HG02884 (cell line): Measurements from ENCODE around the gene UBAC1.
"Not testable (repeated sequence)": the region's sequence is repeated elsewhere in the genome, so short reads cannot be mapped to it uniquely, and the experiment has no call there.

Experiments
- ATAC-seq: cut with Tn5 transposase; IDR thresholded peaks from one replicate; pipeline ENCODE4 v1.9.1; 2021; ENCODE audit warnings: mild to moderate bottlenecking, moderate library complexity; ENCODE audit not compliant: unreplicated experiment

Gene UBAC1

DNA sequence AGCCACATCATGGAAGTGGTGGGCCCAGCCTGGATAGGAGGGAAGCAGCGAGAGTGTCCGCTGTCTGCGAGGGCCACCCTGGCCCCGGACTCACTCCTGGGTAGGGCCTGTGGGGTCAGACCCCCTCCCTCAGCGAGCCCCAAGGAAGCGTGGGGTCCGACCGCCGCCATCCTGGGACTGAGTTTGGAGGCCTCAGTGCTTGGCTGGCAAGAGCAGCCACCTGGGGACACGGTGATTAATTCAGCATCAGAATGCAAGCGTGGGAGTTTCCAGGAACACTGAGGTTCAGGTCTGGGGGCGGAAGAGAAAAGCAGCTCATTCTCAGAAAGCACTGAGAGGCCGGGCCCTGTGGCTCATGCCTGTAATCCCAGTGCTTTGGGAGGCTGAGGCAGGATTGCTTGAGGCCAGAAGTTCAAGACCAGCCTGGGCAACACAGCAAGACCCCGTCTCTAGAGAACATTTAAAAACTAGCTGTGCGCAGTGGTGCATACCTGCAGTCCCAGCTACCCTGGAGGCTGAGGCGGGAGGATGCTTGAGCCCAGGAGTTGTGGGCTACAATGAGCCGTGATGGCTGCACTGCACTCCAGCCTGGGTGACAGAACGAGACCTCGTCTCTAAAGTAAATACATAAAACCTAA is 35.6 kb downstream of the UBAC1 start:
- no peak for ATAC-seq

DNA sequence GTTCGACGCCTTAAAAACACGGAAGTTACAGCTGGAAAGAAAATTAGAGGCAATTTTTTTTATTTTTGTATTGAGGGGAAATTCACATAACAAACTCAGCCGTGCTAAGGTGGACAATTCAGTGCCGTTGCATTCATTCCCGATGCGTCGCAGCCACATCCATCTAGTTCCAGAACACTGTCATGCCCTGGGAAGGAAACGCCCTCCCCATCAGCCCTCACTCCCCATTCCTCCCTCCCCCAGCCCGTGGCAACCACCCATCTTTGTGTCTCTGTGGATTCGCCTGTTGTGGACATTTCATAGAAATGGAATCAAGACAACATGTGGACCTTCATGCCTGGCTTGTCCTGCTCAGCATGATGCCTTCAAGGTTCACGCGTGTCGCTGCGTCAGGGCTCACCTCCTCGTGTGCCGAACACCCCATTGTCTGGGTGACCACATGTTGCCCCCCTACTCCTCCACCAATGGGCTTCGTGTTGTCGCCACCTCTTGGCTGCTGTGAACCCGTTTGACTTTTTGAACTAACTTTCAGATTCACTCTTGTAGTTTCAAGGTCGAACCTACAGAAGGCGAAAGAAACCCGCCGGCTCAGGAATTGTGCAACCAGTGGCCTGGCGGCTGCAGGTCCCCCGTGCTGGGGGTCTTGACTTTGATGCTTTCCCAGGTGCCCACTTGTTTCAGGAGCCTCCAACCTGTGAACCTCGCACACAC is 36.4 kb downstream of the UBAC1 start:
- no peak for ATAC-seq

DNA sequence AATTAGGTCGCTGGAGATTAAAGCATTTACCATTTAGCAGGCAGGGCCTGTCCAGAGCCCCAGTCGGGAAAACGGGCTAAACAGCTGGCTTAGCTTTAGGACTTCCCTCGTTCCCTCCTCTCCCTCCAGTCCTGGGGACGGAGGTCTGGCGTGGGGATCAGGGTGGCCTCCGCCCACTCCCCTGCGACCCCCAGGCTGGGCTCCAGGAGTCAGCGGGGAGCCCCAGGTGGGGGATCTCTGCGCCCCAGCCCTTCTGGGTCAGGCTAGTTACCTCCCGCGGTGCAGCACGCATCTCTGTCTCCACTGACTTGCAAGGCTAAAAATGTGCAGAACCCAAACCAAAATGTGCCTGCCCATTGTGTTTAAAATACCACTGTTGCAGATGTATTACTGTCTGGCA is 37.7 kb downstream of the UBAC1 start:
- ATAC-seq = no peak

DNA sequence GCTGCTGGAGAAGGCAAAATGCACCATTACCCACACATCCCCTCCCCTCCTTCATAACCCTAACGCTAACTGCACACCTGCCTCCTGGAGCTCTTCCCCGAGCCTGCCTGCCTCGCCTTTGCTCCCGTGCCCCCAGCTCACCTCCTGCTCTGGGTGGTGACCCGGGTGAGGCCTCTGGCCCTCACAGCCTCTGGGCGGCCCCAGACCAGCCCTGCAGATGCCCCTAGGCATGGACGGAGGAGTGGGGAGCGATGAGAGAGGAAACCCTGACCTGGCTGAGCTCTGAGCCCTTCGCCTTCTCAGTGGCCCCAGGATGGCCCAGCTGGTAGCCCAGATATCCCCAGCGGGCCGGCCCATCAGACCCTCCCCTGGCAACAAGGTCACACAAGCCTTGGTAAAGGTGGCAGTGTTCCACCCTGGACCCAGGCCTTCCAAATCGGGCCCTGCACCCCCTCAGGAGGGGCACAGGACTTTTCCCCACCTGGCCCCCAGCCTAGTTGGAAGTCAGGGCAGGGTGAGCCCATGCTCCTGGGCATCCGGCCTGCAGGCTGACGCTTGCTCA is 39.3 kb downstream of the UBAC1 start:
- no peak for ATAC-seq

DNA sequence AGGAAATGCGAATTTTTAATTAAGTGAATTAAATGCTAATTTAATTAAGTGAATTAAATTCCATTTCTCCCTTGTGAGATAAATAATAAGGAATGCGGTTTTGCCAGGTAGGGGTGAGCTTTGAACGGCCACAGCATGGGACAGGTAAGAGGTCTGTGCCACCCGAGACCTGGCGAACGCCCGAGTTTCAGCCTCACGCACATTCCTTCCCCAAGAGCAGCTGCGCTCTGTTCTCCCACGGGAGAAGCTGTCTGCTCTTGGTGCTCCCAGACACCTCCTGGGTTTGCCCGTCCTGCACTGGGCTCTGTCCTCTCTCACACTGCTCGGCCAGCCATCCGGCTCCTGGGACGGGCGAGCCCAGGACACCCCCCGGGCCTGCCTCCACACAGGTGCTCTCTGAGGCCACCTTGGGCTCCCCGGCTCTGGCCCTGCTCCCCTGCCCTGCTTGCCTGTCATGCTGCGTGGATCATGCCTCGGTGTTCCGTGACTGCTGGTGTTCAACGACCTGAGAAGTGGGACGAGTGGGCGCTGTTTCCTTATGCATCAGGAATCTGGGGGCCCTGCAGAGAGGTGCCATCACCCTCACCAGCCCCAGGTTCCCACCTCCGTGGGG is 40.1 kb downstream of the UBAC1 start:
- ATAC-seq = no peak

DNA sequence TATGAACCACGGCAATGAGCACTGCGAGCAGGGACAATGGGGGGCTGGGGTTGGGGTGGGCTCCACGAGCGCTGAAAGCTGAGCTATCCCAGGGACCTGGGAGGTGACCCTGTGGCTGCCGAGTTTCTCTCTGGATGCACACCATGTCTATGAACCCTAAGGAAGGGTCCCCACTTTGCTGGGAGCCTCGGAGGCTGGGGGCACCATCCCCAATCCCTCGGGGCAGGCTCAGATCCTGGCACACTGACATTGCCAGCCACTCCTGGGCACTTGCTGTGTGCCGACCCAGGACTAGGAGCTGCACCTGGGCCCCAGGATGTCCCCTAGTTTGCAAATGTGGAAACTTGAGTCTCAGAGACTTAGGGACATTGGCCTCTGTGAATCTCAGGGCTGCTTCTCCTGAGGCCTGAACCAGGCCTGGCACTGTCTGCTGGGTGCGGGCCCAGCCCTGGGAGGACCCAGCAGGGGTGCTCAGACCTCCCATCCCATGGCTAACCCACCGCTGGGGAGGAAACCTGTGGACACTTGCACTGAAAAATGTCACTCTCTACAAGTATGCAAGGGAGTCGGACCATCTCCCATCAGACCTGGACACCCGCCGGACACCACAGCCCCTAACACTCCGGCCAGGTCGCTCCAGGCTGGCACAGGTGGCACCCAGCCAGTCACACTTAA is 40.8 kb downstream of the UBAC1 start:
- no peak for ATAC-seq

DNA sequence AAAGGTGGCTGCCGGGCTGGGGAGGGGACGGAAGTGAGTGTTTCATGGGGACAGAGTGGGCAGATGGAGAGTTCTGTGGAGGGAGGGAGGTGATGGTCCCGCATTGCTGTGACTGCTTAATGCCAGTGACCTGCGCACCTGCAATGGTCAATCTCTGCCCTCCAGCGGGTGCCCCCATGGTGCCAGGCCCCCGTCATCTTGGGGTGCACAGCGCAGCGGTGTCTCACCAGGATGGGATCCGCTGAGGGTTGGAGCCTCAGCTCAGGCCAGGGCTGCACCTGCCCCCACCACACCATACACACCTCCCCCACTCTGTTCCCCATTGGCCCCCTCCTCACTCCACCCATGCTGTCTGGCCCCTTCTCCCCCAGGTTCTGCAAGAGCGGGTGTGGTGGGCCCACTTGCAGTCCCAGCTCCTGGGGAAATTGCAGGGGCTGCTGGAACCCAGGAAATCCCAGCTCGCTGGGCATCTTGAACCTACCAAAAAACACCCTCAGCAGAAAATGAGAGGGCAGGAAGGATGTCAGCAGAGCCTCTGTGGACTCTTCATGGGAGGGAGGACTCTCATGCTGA is 41.8 kb downstream of the UBAC1 start:
- ATAC-seq = no peak

DNA sequence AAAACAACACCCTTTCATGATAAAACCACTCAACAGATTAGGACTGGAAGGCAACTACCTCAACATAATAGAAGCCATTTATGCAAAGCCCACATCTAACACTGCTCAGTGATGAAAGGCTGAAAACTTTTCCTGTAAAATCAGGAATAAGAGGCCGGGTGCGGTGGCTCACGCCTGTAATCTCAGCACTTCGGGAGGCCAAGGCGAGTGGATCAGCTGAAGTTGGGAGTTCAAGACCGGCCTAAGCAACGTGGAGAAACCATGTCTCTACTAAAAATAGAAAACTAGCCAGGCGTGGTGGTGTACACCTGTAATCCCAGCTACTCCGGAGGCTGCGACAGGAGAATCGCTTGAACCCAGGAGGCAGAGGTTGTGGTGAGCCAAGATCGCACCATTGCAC is 44.9 kb downstream of the UBAC1 start:
- ATAC-seq = not testable (repeated sequence)

DNA sequence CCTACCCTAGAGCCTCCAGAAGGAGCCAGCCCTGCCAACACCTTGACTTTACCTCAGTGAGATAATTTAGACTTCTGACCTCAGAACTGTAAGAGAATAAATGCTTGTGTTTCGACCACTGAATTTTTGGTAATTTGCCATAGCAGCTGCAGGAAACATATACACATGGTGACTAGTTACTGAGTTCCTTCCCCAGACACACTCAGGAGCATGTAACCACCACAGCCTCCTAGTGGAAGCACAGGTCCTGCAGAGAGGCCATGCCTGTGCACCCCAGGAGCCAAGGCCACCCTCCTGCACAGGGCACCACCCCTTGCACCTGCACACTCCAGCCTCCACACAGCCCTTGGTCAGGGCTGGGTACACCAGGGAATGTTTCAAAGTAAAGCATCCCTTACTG is 46.3 kb downstream of the UBAC1 start:
- no peak for ATAC-seq

DNA sequence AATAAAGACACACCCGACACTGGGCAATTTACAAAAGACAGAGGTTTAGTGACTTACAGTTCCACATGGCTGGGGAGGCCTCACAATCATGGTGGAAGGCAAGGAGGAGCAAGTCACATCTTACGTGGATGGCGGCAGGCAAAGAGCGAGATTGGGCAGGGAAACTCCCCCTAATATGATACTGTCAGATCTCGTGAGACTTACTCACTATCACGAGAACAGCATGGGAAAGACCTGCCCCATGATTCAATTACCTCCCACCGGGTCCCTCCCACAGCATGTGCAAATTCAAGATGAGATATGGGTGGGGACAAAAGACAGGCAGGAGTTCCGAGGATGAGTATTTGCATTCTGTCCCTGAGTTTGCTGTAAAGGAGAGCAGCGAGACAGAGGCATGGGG is 49.9 kb downstream of the UBAC1 start:
- ATAC-seq = not testable (repeated sequence)

DNA sequence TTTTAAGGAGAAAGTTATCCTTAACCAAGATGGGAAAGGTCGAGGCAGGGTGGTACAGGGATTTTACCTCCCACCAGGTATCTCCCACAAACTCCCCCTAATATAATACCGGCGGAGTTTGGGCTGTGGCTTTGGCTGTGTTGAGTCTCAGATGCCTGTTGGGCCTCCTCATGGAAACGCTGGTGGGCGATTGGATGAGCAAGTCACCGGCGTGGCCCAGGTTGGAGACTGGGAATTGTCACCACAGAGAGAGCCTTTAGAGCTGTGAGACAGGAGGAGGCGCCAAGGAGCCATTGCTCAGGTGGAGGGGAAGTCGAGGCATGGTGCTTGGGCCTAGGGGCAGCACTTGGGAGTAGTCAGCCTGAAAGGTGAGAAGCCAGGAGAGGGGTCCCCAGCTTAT is 50.4 kb downstream of the UBAC1 start:
- ATAC-seq = no peak

DNA sequence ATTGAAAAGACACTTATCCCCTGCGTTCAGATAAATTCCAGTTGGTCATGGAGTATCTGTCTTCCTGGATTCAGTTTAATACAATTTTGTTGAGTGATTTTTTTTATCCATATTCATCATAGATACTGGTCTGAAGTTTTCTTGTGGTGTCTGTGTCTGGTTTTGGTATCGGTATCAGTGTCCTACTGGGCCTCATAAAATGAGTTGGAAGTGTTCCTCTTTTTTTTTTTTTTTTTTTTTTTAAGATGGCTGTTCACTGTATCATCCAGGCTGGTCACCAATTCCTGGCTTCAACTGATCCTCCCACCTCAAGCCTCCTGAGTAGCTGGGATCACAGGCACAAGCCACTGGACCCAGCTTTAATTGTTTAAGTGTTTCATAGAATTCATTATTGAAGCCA is 51.0 kb downstream of the UBAC1 start:
- no peak for ATAC-seq

DNA sequence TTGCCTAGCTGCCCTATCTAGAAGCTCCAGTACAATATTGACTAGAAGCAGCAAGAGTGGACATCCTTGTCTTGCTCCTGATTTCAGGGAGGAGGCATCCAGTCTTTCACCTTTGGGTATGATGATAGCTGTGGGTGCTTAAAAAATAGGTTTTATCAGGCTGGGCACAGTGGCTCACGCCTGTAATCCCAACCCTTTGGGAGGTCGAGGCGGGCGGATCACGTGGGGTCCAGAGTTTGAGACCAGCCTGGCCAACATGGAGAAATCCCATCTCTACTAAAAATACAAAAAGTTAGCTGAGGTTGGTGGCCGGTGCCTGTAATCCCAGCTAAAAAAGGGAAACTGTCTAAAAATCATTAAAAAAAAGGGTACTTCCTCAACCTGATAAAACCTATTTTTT is 51.8 kb downstream of the UBAC1 start:
- ATAC-seq = no peak

DNA sequence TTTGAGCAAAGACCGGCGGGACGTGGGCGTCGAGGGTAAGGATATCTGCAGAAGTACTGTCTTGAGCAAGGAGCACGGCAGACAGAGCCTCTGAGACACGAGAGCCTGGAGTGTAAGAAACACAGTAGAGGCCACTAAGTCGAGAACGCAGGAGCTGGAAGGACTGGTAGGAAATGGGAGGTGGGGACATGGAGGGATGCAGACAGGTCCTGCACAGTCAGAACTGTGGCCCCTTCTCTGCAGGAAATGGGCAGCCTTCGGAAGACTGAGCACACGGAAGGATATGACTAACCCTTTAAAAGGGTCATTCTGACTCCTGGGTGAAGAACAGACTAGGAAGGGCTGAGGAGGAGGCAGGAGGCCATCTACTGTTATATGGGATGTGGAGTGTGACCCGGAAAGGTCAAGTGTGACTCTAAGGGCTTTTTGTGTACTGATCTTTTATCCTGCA is 52.4 kb downstream of the UBAC1 start:
- no peak for ATAC-seq

DNA sequence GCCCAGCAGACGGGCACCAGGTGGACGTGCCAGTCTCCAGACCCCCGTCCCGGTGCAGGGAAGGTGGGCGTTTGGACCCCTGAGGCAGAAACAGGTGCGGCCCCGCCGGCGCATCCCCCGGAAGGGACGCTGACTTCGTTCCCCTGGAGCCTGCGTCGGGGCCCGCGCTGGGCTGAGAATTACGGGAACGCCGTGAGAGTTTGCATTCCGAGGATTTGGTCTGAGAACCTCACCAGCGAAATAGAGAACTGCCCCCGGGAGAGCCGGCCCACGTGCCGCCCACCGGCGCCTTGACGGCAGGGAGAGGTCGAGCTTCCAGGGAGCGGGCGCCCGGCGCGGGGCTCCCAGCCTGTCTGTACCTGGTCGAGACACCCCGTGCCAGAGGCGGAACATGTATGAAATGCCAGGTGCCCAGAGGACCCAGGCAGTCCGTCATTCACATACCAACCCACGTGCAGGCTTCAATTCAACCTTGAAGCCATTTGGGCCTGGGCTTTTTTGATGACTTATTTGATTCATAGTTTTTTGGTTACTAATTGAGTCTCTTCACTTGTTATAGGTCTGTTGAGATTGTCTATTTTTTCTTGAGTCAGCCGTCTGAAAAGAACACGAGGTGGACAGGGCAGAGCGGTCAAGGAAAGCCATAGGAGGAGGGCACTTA is 53.0 kb downstream of the UBAC1 start:
- ATAC-seq = no peak

DNA sequence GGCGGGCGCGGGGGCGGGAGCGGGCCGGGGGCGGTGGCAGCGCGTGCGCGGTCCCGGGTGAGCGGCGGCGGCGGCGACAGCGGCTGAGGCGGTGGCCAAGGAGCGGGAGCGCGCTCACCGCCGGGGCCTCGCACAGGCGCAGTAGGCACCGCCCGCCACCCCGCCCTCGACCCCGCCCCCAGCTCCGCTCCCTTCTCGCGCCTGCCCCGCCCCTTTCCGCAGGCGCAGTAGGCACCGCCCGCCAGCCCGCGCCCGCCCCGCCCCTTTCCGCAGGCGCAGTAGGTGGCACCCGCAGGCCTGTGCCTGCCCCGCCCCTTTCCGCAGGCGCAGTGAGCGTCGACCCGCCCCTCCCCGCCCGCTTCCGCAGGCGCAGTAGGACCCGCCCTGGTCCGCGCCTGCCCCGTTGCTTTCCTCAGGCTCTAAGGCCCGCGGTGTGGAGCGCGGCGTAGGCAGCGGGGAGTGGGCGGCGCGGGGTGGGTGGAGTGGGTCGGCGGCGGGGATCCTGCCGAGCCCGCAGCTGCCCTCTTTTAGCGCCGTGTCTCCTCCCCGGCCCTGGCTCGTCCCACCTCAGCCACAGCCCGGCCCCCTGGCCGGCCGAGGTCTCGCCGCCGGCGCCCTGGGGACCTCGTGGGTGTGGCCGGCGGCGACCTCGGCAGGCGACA is 53.6 kb downstream of the UBAC1 start, which contains the start of gene CAMSAP1:
Gene CAMSAP1, minus strand, starts transcription at position 116 of the 662 bp plus-strand sequence. CDS start 387 bp downstream, outside the sequence.
- peak; percentile 69 for ATAC-seq

DNA sequence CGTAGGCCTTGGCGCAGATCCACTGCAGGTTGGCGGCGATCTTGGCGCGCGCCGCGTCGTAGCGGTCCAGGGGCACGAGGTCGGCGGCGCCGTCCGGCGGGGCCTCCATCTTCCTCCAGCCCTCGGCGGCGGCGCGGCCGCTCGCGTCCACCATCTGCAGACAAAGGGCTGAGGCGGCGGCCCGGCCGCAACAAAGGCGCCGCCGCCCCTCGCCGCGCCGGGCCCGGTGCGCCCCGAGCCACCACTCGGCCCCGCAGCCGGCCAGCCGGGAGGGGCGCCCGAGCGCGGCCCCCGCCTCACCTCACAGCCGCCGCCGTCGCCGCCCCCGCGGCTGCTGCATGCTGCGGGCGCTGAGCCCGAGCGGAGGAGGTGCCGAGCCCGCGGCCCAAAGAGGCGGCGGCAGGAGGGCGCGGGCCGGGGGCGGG is 54.2 kb downstream of the UBAC1 start:
- peak; percentile 30 for ATAC-seq

DNA sequence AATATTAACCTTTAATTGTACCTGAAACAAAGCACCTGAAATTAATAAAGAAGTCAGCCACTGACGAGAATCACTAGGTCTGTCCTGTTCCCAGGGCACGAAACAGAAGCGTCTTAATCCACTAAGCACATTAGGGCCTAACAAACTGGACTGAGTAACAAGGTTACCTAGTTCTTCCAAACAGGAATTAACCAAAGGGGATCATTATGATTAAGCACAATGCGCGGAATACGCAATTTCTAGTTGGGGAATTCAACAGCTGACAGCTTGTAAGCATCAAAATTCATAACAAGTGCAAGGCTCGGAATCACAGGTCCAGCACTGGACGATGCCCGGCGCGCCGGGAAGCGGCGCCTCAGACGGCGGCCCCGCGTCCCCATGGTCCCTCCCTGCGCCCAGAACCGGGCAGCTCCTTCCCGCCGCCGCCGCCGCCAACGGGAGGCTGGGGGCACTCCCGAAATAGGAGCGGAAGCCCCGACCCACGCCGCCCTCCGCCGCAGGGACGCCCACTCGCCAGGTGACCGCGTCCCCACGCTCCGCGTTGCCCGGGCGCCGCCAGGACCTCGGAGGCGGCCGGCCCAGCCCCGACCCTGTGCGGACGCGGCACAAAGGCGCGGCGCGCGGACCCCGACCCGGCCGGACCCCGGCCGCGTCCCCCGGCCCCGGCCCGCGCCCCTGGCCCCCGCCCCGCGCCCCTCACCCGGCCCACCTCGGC is 54.7 kb downstream of the UBAC1 start:
- ATAC-seq = peak; percentile 13
